ENCODE measurements around the gene PPID. TPM values are rescaled to one million over a fixed set of nuclear protein-coding genes. Genes with fewer than 3 reads are reported as not detected.

Gene PPID
- total RNA-seq (2014; rRNA removed) (34.4 and 43.3 TPM in 2 replicates), Bru-seq, nascent RNA (percentile 70 among the genes with signal in this experiment), BruChase-seq, experiment 1, labeled RNA remaining after a 6-hour chase (percentile 80 among the genes with signal in this experiment), BruChase-seq, experiment 2, labeled RNA remaining after a 2-hour chase (percentile 74 among the genes with signal in this experiment)
- long read RNA-seq, transcript PPID-201 (10 exons, 1,823 nt), result major isoform, 47 of 55 reads
- long read RNA-seq, partial matches to known transcripts, result 3 of 55 reads
- long read RNA-seq, other reads (novel, unspliced or antisense), result 5 of 55 reads

DNA sequence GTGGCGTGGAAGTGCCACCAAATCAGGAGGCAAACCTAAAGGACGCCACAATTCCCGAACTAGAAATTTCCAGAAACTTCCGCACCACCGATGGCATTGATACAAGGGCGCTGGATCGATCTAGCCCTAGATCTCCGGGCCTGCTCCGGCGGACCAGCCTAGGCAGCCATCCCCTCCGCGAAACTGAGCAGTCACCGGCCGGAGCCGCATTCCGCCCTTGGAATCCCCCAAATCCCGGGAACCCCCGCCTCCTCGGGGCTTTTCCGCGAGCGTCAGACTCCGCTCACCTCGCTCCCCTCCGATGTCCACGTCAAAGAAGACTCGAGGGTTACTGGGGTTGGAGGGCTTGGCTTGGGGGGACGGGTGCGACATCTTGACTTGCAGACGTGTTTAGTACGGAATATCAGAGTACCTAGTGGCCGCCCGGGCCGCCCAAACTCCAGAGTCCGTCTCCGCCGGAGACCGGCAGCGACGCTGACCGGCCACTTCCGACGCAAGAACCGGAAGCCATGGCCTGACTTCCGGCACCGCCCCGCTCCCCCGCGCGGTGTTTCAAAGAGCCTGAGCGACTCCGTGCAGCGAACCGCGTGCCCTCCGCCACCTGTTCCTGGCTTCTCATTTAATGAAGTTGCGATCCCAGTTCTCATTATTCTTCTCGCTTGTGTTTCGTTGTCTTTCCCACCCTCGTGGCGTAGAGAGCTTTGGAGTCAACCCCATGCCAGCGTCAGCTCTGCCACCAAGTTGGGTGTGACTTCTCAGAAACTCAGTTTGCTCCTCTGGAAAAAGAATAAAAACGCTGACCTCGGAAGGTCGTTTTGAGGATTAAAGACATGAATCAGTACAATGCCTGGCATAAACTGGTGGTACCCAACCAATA, at the start of gene PPID:
TSS of gene PPID (minus strand) at position 480 of the 877 bp plus-strand sequence. CDS start at position 372, 108 bp downstream.
- Histone ChIP-seq H3K36me3 (ENCODE audit: low read depth, low read length) (peaks cover 15% of the 10 kb centered on the region), H3K9me3 (ENCODE audit: low read length) (no peaks in the 10 kb centered on the region), H3K9me2 (replicated peaks; ENCODE audit: low read length) (no peaks in the 10 kb centered on the region), H3K4me3 (ENCODE audit: low read length) (peak within 1 kb of the TSS; percentile 92), H2AFZ (ENCODE audit: low read length) (peak within 1 kb of the TSS; percentile 91), H4K20me1 (ENCODE audit: low read length) (no peaks in the 10 kb centered on the region), H3K9ac (ENCODE audit: low read length) (peak within 1 kb of the TSS; percentile 95), H3K79me2 (ENCODE audit: low read length) (peaks cover 30% of the 10 kb centered on the region), H3K4me2 (ENCODE audit: low read length) (peak within 1 kb of the TSS; percentile 91), H3K4me1 (ENCODE audit: insufficient read depth, low read length) (0 out of 2 replicates have a peak, but pooled peaks cover 6% of the 10 kb centered on the region), H3F3A (ENCODE audit: low read length, unreplicated experiment) (no peaks in the 10 kb centered on the region), H3K27ac (ENCODE audit: low read length) (peak within 1 kb of the TSS; percentile 58), H3K27me3 (ENCODE audit: low read length) (no peaks in the 10 kb centered on the region)
- TF ChIP-seq EZH2 (IDR thresholded peaks at IDR 0.05; ENCODE audit: low read length, unreplicated experiment) (no peak), EZH2phosphoT487 (IDR thresholded peaks at IDR 0.05; ENCODE audit: borderline replicate concordance, low read length) (no peak)
- TF ChIP-seq, protein P1, sequence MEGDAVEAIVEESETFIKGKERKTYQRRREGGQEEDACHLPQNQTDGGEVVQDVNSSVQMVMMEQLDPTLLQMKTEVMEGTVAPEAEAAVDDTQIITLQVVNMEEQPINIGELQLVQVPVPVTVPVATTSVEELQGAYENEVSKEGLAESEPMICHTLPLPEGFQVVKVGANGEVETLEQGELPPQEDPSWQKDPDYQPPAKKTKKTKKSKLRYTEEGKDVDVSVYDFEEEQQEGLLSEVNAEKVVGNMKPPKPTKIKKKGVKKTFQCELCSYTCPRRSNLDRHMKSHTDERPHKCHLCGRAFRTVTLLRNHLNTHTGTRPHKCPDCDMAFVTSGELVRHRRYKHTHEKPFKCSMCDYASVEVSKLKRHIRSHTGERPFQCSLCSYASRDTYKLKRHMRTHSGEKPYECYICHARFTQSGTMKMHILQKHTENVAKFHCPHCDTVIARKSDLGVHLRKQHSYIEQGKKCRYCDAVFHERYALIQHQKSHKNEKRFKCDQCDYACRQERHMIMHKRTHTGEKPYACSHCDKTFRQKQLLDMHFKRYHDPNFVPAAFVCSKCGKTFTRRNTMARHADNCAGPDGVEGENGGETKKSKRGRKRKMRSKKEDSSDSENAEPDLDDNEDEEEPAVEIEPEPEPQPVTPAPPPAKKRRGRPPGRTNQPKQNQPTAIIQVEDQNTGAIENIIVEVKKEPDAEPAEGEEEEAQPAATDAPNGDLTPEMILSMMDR (conservative IDR thresholded peaks at IDR 0.05; ENCODE audit: low read depth, low read length), result no peak
- intact Hi-C loops (cut with micrococcal nuclease), result no loop called here
- ATAC-seq (peak; percentile 92), DNase-seq (peak; percentile 76)
- POLR2A ChIA-PET (ENCODE audit: unreplicated experiment), result no interaction called here
- CTCF ChIA-PET, result no interaction called here
- TSS peak; percentile 99 for BruUV-seq (replicated peaks)

DNA sequence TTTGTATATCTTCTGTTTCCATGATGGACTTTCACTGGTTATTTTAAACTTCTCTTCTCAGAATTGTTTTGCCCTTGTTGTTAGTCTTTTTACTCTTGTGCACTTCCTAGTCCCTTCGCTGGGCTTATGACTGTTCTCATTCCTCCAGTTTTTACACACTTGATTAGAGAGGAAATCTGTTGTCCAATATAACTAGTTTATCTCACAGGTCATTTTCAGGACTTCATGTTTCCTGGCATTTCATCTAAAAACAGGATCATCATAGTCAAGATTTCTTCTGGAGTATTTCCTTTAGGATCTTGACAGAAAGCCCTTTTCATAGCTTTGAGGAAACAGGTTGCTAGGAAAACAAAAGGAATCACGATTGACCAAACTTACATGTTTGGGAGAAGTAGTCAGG, 48.6 kb upstream of the PPID start:
- BruUV-seq (replicated peaks), result no TSS peak

More for the DNA sequence above, 48.6 kb upstream of the PPID start:
- no peaks in the 10 kb centered on the region for H3K27me3 ChIP-seq (ENCODE audit: low read length)
- DNase-seq, result no peak
- H3F3A ChIP-seq (ENCODE audit: low read length, unreplicated experiment), result no peaks in the 10 kb centered on the region
- peaks cover 32% of the 10 kb centered on the region for H3K4me1 ChIP-seq (ENCODE audit: insufficient read depth, low read length)
- ATAC-seq, result no peak
- H3K4me2 ChIP-seq (ENCODE audit: low read length), result no peak overlapping the region
- no peak overlapping the region for H3K9ac ChIP-seq (ENCODE audit: low read length)
- ChIA-PET CTCF (no interaction called here), POLR2A (ENCODE audit: unreplicated experiment) (no interaction called here)
- H3K36me3 ChIP-seq (ENCODE audit: low read depth, low read length), result no peaks in the 10 kb centered on the region
- no peak for TF ChIP-seq EZH2 (IDR thresholded peaks at IDR 0.05; ENCODE audit: low read length, unreplicated experiment)
- TF ChIP-seq, protein P1 (conservative IDR thresholded peaks at IDR 0.05; ENCODE audit: low read depth, low read length), result no peak
- no peak for TF ChIP-seq EZH2phosphoT487 (IDR thresholded peaks at IDR 0.05; ENCODE audit: borderline replicate concordance, low read length)
- peaks cover 64% of the 10 kb centered on the region for H3K79me2 ChIP-seq (ENCODE audit: low read length)
- H3K9me3 ChIP-seq (ENCODE audit: low read length), result no peaks in the 10 kb centered on the region
- no peak overlapping the region for H3K4me3 ChIP-seq (ENCODE audit: low read length)
- intact Hi-C loops (cut with micrococcal nuclease), result no loop called here
- no peaks in the 10 kb centered on the region; the same call in 1 of the 2 replicates for H4K20me1 ChIP-seq (ENCODE audit: low read length)
- no peaks in the 10 kb centered on the region for H3K9me2 ChIP-seq (replicated peaks; ENCODE audit: low read length)
- no peak overlapping the region for H2AFZ ChIP-seq (ENCODE audit: low read length)
- H3K27ac ChIP-seq (ENCODE audit: low read length), result no peak overlapping the region

All from PC-3 (cell line).